ENCODE results near the gene SNX25. TPM values are rescaled to one million over a fixed set of nuclear protein-coding genes. Genes with fewer than 3 reads are reported as not detected.

The SNX25 gene
- total and polyA plus RNA-seq, 2 donors (not counting 1 experiment from before 2014, with no cell fraction given): 11.1 to 32.9 TPM

DNA sequence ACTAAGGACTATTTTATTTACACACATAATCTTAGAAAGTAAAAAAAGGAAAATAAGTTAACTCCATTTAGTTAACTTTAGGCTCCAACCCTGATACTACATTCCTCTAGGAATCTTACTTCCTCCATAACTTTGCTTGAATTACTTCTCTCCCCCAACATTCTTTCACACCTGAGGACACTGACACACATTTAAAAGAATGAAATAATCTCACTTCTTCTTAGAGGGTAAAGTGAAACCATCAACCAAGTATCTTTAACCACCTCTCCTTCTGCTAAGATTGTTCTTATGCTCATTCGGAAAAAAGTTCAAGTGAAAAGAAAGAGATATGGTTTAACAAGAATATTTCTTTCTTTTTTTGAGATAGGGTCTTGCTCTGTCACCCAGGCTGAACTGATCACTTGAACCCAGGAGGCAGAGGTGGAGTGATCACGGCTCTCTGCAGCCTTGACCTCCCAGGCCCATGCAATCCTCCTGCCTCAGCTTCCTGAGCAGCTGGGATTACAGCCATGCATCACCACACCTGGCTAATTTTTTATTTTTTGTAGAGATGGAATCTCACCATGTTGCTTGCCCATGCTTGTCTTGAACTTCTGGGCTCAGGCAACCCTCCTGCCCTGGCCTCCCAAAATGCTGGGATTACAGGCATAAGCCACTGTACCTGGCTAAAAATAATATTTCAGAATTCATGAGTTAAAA lies 37.9 kb upstream of the SNX25 start:
- TF ChIP-seq, protein P1, sequence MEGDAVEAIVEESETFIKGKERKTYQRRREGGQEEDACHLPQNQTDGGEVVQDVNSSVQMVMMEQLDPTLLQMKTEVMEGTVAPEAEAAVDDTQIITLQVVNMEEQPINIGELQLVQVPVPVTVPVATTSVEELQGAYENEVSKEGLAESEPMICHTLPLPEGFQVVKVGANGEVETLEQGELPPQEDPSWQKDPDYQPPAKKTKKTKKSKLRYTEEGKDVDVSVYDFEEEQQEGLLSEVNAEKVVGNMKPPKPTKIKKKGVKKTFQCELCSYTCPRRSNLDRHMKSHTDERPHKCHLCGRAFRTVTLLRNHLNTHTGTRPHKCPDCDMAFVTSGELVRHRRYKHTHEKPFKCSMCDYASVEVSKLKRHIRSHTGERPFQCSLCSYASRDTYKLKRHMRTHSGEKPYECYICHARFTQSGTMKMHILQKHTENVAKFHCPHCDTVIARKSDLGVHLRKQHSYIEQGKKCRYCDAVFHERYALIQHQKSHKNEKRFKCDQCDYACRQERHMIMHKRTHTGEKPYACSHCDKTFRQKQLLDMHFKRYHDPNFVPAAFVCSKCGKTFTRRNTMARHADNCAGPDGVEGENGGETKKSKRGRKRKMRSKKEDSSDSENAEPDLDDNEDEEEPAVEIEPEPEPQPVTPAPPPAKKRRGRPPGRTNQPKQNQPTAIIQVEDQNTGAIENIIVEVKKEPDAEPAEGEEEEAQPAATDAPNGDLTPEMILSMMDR (conservative IDR thresholded peaks at IDR 0.05 in 1 of 2, IDR thresholded peaks at IDR 0.05 in 1 of 2; ENCODE audit: low read depth in 1 of 2, low read length in 2 of 2): no peak
- no peak for TF ChIP-seq EZH2 (IDR thresholded peaks at IDR 0.05; ENCODE audit: low read length, missing control alignments)
- H3K27ac ChIP-seq (ENCODE audit: insufficient read depth, low read length): no peak overlapping the region
- no peaks in the 10 kb centered on the region for H3K27me3 ChIP-seq (ENCODE audit: control insufficient read depth, insufficient read depth, low read length)
- no peak overlapping the region for H3K4me2 ChIP-seq (ENCODE audit: extremely low read depth, insufficient read depth, low read length)
- no peak overlapping the region for H3K4me3 ChIP-seq (replicated peaks in 1 of 4; ENCODE audit: control extremely low read depth in 1 of 4, insufficient read depth in 1 of 4, low read depth in 3 of 4, low read length in 4 of 4)
- no peak for DNase-seq (ENCODE audit: low read depth in 2 of 2)
- no peaks in the 10 kb centered on the region for H3K9me3 ChIP-seq (ENCODE audit: control insufficient read depth, insufficient read depth, low read depth, low read length)
- H3K9ac ChIP-seq (ENCODE audit: insufficient read depth, low read length): no peak overlapping the region
- no peaks in the 10 kb centered on the region for H4K20me1 ChIP-seq (ENCODE audit: control insufficient read depth, extremely low read depth, insufficient read depth, low read length)
- H3K36me3 ChIP-seq (ENCODE audit: control insufficient read depth, insufficient read depth, low read length): no peaks in the 10 kb centered on the region
- no peak overlapping the region for H2AFZ ChIP-seq (ENCODE audit: low read length)
- H3K4me1 ChIP-seq (ENCODE audit: control insufficient read depth, extremely low read depth, insufficient read depth, low read length): no peaks in the 10 kb centered on the region
- no peaks in the 10 kb centered on the region for H3K79me2 ChIP-seq (ENCODE audit: control insufficient read depth, insufficient read depth, low read length)

DNA sequence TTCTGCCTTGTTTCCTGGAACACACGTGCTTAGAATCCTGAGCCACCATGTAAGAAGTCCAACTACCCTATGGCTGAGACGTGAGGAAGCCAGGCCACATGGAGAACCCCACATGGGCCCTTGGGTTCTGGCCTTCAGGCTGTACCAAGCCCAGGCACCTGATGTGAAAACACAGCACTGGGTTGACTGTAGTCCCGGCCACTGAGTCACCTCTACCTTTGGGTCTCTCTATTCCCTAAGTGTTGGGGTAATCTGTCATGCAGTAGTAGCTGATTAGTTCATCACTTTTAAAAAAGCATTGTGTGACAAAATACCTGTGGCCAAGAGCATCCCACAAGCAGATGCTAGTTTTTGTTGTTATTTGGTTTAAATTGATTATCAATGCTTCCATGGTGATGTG lies 29.9 kb upstream of the SNX25 start:
- H3K27me3 ChIP-seq (ENCODE audit: control insufficient read depth, insufficient read depth, low read length): no peaks in the 10 kb centered on the region

DNA sequence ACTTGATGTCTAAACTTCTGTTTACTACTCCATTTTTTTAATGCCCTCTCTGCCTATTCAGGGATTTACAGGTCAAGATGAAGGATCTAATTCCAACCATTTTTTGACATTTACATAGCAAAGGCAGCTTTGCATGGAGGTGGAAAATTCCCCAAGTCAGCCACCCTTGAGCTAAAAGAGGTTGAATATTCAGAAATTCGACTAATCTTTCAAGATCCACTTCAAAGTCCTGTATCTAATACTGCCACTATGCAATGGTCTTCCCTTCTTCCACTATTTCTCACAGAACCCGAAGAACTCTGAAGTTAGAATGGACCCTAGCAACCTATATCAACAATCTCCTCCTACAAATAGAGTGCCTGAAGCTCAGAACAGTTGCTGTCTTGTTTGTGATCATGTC lies 27.2 kb upstream of the SNX25 start:
- Histone ChIP-seq H3K9ac (ENCODE audit: insufficient read depth, low read length) (no peak overlapping the region), H2AFZ (ENCODE audit: low read length) (no peak overlapping the region), H3K4me1 (ENCODE audit: control insufficient read depth, extremely low read depth, insufficient read depth, low read length) (peaks cover 2% of the 10 kb centered on the region), H3K4me3 (replicated peaks in 1 of 4; ENCODE audit: control extremely low read depth in 1 of 4, insufficient read depth in 1 of 4, low read depth in 3 of 4, low read length in 4 of 4) (no peak overlapping the region), H3K27me3 (ENCODE audit: control insufficient read depth, insufficient read depth, low read length) (no peaks in the 10 kb centered on the region), H3K27ac (ENCODE audit: insufficient read depth, low read length) (no peak overlapping the region), H3K4me2 (ENCODE audit: extremely low read depth, insufficient read depth, low read length) (no peak overlapping the region), H4K20me1 (ENCODE audit: control insufficient read depth, extremely low read depth, insufficient read depth, low read length) (no peaks in the 10 kb centered on the region), H3K36me3 (ENCODE audit: control insufficient read depth, insufficient read depth, low read length) (no peaks in the 10 kb centered on the region), H3K79me2 (ENCODE audit: control insufficient read depth, insufficient read depth, low read length) (peaks cover 6% of the 10 kb centered on the region), H3K9me3 (ENCODE audit: control insufficient read depth, insufficient read depth, low read depth, low read length) (no peaks in the 10 kb centered on the region)
- no peak for TF ChIP-seq EZH2 (IDR thresholded peaks at IDR 0.05; ENCODE audit: low read length, missing control alignments)
- TF ChIP-seq, protein P1 (conservative IDR thresholded peaks at IDR 0.05 in 1 of 2, IDR thresholded peaks at IDR 0.05 in 1 of 2; ENCODE audit: low read depth in 1 of 2, low read length in 2 of 2): no peak
- no peak for DNase-seq (ENCODE audit: low read depth in 2 of 2)

More for the DNA sequence above, 29.9 kb upstream of the SNX25 start:
- DNase-seq (ENCODE audit: low read depth in 2 of 2): no peak
- no peaks in the 10 kb centered on the region for H4K20me1 ChIP-seq (ENCODE audit: control insufficient read depth, extremely low read depth, insufficient read depth, low read length)
- H3K9ac ChIP-seq (ENCODE audit: insufficient read depth, low read length): no peak overlapping the region
- H3K9me3 ChIP-seq (ENCODE audit: control insufficient read depth, insufficient read depth, low read depth, low read length): no peaks in the 10 kb centered on the region
- H3K4me2 ChIP-seq (ENCODE audit: extremely low read depth, insufficient read depth, low read length): no peak overlapping the region
- TF ChIP-seq EZH2 (IDR thresholded peaks at IDR 0.05; ENCODE audit: low read length, missing control alignments): no peak
- TF ChIP-seq, protein P1 (conservative IDR thresholded peaks at IDR 0.05 in 1 of 2, IDR thresholded peaks at IDR 0.05 in 1 of 2; ENCODE audit: low read depth in 1 of 2, low read length in 2 of 2): no peak
- H2AFZ ChIP-seq (ENCODE audit: low read length): no peak overlapping the region
- no peak overlapping the region for H3K4me3 ChIP-seq (replicated peaks in 1 of 4; ENCODE audit: control extremely low read depth in 1 of 4, insufficient read depth in 1 of 4, low read depth in 3 of 4, low read length in 4 of 4)
- no peak overlapping the region for H3K27ac ChIP-seq (ENCODE audit: insufficient read depth, low read length)
- H3K36me3 ChIP-seq (ENCODE audit: control insufficient read depth, insufficient read depth, low read length): no peaks in the 10 kb centered on the region
- H3K79me2 ChIP-seq (ENCODE audit: control insufficient read depth, insufficient read depth, low read length): peaks cover 6% of the 10 kb centered on the region
- peaks cover 2% of the 10 kb centered on the region for H3K4me1 ChIP-seq (ENCODE audit: control insufficient read depth, extremely low read depth, insufficient read depth, low read length)
